Measurements from ENCODE around the gene KLHL29. TPM values are rescaled to one million over a fixed set of nuclear protein-coding genes. Genes with fewer than 3 reads are reported as not detected.

The KLHL29 gene
- total and polyA plus RNA-seq, 2 donors (not counting 3 experiments of a cell fraction or from before 2014, with no cell fraction given) = 4.6 to 12.7 TPM

DNA sequence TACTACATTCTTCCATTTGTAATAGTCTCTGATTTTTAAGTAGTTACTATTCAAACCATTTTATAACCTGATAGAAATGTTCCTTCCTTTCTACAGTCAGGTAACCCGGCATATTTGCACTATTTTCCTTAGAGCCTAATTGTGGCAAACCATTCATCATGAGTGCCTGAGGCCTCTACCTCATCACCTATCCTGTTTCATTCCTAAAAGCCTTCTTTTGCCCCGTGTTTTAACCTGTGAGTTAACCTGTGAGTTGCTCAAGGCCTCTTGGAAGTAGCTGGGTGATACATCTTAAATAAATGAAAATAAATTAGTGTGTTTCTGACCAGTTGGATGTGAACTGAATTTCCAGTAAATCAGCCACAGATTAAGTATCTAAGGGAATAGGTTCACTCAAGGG, 6.5 kb upstream of the KLHL29 start:
- no peaks in the 10 kb centered on the region for H4K20me1 ChIP-seq (replicated peaks; ENCODE audit: control insufficient read depth, extremely low read depth, insufficient read depth, low read length)
- H3K4me2 ChIP-seq (ENCODE audit: insufficient read depth, low read length) = no peak overlapping the region
- dilution Hi-C loops (cut with MboI; ENCODE audit: extremely low pct_ligation_motif_present, low sequenced_read_pairs) = no loop called here
- BruUV-seq (replicated peaks) = no TSS peak
- POLR2A ChIA-PET = no interaction called here
- no peak for TF ChIP-seq GATA2 (IDR thresholded peaks at IDR 0.05; ENCODE audit: insufficient read depth, insufficient read length, low read depth, low read length)
- TF ChIP-seq POLR2AphosphoS5 (IDR thresholded peaks at IDR 0.05; ENCODE audit: insufficient read depth, low read depth, low read length) = no peak
- TF ChIP-seq JUN (IDR thresholded peaks at IDR 0.05; ENCODE audit: borderline replicate concordance, insufficient read depth, insufficient read length, low read depth) = no peak
- TF ChIP-seq EZH2 (IDR thresholded peaks at IDR 0.05; ENCODE audit: borderline replicate concordance, low read depth, low read length, severe bottlenecking) = no peak
- TF ChIP-seq MYC (IDR thresholded peaks at IDR 0.05; ENCODE audit: low read depth, low read length) = no peak
- TF ChIP-seq, protein P1, sequence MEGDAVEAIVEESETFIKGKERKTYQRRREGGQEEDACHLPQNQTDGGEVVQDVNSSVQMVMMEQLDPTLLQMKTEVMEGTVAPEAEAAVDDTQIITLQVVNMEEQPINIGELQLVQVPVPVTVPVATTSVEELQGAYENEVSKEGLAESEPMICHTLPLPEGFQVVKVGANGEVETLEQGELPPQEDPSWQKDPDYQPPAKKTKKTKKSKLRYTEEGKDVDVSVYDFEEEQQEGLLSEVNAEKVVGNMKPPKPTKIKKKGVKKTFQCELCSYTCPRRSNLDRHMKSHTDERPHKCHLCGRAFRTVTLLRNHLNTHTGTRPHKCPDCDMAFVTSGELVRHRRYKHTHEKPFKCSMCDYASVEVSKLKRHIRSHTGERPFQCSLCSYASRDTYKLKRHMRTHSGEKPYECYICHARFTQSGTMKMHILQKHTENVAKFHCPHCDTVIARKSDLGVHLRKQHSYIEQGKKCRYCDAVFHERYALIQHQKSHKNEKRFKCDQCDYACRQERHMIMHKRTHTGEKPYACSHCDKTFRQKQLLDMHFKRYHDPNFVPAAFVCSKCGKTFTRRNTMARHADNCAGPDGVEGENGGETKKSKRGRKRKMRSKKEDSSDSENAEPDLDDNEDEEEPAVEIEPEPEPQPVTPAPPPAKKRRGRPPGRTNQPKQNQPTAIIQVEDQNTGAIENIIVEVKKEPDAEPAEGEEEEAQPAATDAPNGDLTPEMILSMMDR (IDR thresholded peaks at IDR 0.05; ENCODE audit: extremely low read depth in 1 of 2, insufficient read depth in 1 of 2, low read depth in 1 of 2, low read length in 2 of 2) = no peak
- TF ChIP-seq MAX (IDR thresholded peaks at IDR 0.05; ENCODE audit: insufficient read depth, insufficient read length) = no peak
- TF ChIP-seq FOS (IDR thresholded peaks at IDR 0.05; ENCODE audit: borderline replicate concordance, insufficient read depth, low read length) = no peak
- TF ChIP-seq POLR2A (IDR thresholded peaks at IDR 0.05; ENCODE audit: low read depth, low read length) = no peak
- H3K79me2 ChIP-seq (ENCODE audit: control insufficient read depth, insufficient read depth, low read length) = no peaks in the 10 kb centered on the region
- no peak for FAIRE-seq
- no peak overlapping the region for H3K4me3 ChIP-seq (replicated peaks in 1 of 3; ENCODE audit: insufficient read depth in 1 of 3, low read depth in 1 of 3, low read length in 3 of 3)
- H2AFZ ChIP-seq (ENCODE audit: low read depth, low read length) = no peak overlapping the region
- H3K27me3 ChIP-seq (ENCODE audit: control insufficient read depth in 2 of 2, insufficient read depth in 2 of 2, low read length in 2 of 2) = no peaks in the 10 kb centered on the region
- CTCF ChIA-PET = no interaction called here
- H3K27ac ChIP-seq (ENCODE audit: insufficient read depth, low read depth, low read length) = no peak overlapping the region
- no peak for DNase-seq (ENCODE audit: low read depth, low spot score)
- H3K9me3 ChIP-seq (replicated peaks; ENCODE audit: control insufficient read depth, insufficient read depth, low read length) = no peaks in the 10 kb centered on the region
- H3K36me3 ChIP-seq (ENCODE audit: control insufficient read depth in 2 of 2, extremely low read depth in 1 of 2, insufficient read depth in 2 of 2, low read length in 2 of 2) = no peaks in the 10 kb centered on the region
- H3K9me1 ChIP-seq (replicated peaks; ENCODE audit: control insufficient read depth, extremely low read depth, insufficient read depth, low read length) = no peaks in the 10 kb centered on the region
- H3K9ac ChIP-seq (replicated peaks; ENCODE audit: extremely low read depth, insufficient read depth, low read length) = no peak overlapping the region
- intact Hi-C loops (cut with micrococcal nuclease) = no loop called here
- peaks cover 12% of the 10 kb centered on the region for H3K4me1 ChIP-seq (ENCODE audit: control insufficient read depth, extremely low read depth, insufficient read depth, low read length)

Measured in endothelial cell of umbilical vein (primary cell).